GM12873 (cell line): ENCODE data around the gene CNTNAP2.

ENCODE experiments used
- TF ChIP-seq, protein P1 (sequence below): IDR thresholded peaks from 2 replicates; pipeline ENCODE4 v1.5.1; 2012; ENCODE audit warnings: low read depth, mild to moderate bottlenecking, moderate library complexity, low read length, control low read depth; ENCODE audit not compliant: insufficient read depth; ENCODE audit errors: missing control alignments

The CNTNAP2 gene

DNA sequence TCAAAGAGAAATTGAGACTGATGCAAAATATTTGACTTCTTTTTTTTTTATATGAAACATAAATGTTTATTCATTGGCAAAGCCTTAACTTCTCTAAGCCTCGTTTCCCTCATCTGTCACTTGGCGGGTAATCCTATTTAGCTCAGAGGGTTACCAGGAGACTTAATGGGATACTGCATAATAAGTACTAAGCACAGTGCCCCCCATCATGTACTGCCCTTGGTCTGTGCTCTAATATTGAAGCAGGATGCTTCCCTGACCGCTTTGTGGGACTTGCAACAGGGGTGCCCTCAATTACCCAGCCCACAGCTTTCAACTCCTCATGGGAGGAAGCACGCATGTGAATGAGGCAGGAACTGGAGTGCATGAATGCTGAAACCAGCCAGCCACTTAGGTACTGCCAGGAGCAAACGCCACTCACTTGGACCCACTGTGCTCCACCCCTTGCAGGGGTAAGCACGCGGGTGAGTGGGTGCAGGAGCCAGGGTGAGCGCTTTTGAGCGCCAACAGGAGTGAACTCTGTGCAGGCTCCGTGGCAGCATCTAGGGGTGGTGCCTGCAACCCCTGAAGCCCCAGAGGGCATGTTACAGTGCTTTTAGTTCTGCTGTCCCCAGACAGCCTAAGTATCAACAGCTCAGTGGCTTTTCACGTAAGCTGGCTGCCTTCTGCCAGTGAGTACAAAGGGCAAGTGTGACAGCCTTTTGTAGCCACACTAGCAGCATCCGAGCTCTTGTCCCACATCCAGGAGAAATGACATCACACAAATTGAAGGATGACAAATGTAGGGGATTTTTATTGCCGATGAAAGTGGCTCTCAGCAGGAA, 2264.2 kb downstream of the CNTNAP2 start:
- TF ChIP-seq, protein P1, sequence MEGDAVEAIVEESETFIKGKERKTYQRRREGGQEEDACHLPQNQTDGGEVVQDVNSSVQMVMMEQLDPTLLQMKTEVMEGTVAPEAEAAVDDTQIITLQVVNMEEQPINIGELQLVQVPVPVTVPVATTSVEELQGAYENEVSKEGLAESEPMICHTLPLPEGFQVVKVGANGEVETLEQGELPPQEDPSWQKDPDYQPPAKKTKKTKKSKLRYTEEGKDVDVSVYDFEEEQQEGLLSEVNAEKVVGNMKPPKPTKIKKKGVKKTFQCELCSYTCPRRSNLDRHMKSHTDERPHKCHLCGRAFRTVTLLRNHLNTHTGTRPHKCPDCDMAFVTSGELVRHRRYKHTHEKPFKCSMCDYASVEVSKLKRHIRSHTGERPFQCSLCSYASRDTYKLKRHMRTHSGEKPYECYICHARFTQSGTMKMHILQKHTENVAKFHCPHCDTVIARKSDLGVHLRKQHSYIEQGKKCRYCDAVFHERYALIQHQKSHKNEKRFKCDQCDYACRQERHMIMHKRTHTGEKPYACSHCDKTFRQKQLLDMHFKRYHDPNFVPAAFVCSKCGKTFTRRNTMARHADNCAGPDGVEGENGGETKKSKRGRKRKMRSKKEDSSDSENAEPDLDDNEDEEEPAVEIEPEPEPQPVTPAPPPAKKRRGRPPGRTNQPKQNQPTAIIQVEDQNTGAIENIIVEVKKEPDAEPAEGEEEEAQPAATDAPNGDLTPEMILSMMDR: no peak

DNA sequence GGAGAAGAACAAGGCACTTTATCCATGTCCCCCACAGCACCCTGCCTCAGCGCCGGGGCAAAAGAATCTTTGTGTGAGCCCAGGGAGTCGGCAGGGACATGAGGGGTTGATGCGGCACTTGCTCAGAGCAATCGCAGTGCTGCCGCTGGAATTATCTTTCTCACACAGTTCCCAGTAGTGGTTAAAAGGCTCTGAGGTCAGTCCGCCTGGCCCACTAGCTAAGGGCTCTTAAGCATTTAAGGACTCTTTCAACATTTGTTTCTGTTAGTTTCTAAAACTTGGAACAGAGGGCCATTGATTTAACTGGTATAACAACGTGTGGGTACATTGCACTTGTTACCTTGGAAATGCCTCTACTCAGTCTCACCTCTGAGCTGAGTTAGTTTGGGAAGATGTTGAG, 2266.0 kb downstream of the CNTNAP2 start:
- TF ChIP-seq, protein P1: no peak

DNA sequence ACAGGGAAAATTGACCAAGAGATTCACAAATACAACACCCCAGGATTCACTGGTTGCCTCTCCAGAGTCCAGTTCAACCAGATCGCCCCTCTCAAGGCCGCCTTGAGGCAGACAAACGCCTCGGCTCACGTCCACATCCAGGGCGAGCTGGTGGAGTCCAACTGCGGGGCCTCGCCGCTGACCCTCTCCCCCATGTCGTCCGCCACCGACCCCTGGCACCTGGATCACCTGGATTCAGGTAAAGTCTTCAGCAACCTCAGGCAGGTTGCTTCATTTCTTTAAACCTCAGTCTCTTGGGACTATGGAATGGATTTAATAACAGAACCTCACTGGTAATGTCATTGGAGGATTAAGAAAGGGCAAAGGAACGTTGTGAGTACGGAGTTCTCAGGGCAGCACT, 2267.1 kb downstream of the CNTNAP2 start:
- TF ChIP-seq, protein P1: no peak

DNA sequence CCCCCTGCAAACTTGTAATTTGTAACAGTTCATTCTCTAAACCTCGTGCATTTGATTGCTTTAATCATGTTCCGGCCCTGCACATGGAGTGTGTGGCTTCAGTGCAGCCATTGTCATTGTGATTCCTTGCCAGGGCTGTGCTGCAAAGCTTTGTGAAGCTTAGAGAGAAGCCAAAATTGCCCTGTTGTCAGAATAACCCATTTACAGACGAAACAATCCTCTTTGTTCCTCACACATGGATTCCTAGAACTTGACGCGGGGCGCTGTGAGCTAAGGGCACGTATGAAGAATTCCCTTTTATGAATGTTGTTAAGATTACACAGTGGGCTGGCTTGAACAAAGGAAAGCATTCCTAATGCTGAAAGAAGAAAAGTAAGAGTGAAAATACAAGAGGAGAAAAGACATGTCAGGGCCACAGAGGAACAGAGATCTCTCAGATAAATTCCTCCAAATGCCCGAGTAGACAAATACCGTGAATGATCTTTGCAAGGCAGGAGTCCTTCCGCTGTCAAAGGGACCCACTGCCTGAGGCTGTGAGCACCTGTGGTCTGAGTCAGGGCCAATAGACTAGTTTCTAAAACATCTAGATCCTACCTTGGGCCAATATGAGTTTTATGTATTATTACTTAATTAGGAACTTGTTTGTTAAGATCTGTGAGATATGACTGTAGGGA, 2268.5 kb downstream of the CNTNAP2 start:
- TF ChIP-seq, protein P1: no peak

DNA sequence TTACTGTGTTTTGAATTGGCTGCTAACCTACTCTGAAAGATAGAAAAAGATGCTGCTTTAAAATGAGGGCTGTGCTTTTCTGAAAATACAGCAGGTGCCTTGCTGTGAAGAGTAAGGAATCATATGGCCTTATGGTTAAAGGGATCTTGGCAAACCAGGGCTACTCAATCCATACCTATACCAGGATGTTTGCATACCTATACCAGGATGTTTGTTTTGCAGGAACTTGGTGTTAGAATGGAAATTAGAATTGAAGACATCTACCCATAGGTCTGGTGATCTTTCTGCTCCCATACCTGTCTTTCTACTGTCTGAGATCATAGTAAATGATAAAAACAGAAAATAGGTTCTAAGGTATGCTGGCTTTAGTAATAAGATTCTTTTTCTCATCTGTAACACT, 2273.8 kb downstream of the CNTNAP2 start:
- TF ChIP-seq, protein P1: no peak

DNA sequence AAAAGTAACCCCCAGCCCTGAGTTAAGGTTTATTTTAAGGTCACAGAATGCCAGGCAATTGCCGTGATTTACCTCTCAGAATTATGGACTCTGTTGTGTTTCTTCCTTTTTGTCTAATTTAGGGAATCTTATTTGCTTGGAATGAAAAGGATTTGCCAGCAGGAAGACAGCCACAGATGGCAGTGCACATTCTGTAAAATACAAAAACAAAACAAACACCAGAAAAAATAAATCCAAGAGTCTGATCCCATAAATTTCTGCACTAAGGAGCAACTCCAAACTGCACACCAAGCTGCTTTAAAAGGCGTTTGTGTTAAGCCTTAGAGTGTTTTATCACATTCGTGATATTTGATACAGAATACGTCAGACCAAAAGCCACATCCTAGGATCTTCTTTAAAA, 2275.0 kb downstream of the CNTNAP2 start:
- TF ChIP-seq, protein P1: no peak

DNA sequence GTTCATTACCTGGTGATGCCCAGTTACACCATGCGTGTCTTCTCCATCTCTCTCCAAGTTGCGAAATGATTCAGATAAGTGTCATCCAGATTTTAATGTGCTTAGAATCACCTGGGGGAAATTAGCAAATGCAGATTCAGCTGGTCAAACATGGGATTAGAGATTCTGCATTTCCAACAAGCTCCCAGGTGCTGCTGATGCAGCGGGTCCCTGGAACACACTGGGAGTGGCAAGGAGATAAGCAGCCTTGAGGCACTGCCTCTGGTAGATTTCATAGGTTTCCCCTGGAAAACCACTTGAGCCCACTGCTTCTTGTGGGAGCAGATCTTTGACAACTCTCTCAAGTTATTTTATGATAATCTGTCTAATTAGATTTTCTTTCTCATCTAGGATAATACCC, 2278.0 kb downstream of the CNTNAP2 start:
- TF ChIP-seq, protein P1: no peak
